Stromal cell of bone marrow (primary cell): ENCODE results near the gene OR5B17.
"Not testable (repeated sequence)": the region's sequence is repeated elsewhere in the genome, so short reads cannot be mapped to it uniquely, and the experiment has no call there.

Source experiments
- DNase-seq: peaks from one replicate; pipeline ENCODE4 v3.0.0-alpha.2; 2012; ENCODE audit warnings: low read depth

OR5B17 gene

GRCh38 chr11:58358969-58359368 is at the start of gene OR5B17:
TSS of gene OR5B17 (minus strand) at chr11:58359069. CDS start at chr11:58359069, 0 bp downstream.
- DNase-seq: no peak

GRCh38 chr11:58406774-58407173 is 47.9 kb upstream of the OR5B17 start, which contains the start of gene OR5B3:
TSS of gene OR5B3 (minus strand) at chr11:58406874. CDS start at chr11:58403409, 3,465 bp downstream.
- DNase-seq: no peak

GRCh38 chr11:58399622-58400021 is 40.8 kb upstream of the OR5B17 start:
- DNase-seq: not testable (repeated sequence)

- DNase-seq: no peak
These were observed 36.7 kb upstream of the OR5B17 start for GRCh38 chr11:58395581-58395980.

- DNase-seq: peak; percentile 33
These were observed 35.3 kb upstream of the OR5B17 start for GRCh38 chr11:58394195-58394594.

- DNase-seq: no peak
These were observed 33.9 kb upstream of the OR5B17 start for GRCh38 chr11:58392746-58393145.

- no peak for DNase-seq
These were observed 33.0 kb upstream of the OR5B17 start for GRCh38 chr11:58391879-58392278.

- no peak for DNase-seq
These were observed 31.7 kb upstream of the OR5B17 start for GRCh38 chr11:58390551-58391063.

GRCh38 chr11:58354727-58355126 is 4.1 kb downstream of the OR5B17 start:
- no peak for DNase-seq

- DNase-seq: no peak
These were observed 13.7 kb downstream of the OR5B17 start for GRCh38 chr11:58345204-58345603.

- DNase-seq: peak; percentile 73
These were observed 24.2 kb downstream of the OR5B17 start for GRCh38 chr11:58334708-58335107.

GRCh38 chr11:58330861-58331260 is 28.0 kb downstream of the OR5B17 start:
- no peak for DNase-seq

- DNase-seq: no peak
These were observed 40.3 kb downstream of the OR5B17 start for GRCh38 chr11:58318532-58318931.

- DNase-seq: peak; percentile 26
These were observed 42.7 kb downstream of the OR5B17 start for GRCh38 chr11:58316142-58316541.
